ENCODE data around the gene EPDR1.

DNA sequence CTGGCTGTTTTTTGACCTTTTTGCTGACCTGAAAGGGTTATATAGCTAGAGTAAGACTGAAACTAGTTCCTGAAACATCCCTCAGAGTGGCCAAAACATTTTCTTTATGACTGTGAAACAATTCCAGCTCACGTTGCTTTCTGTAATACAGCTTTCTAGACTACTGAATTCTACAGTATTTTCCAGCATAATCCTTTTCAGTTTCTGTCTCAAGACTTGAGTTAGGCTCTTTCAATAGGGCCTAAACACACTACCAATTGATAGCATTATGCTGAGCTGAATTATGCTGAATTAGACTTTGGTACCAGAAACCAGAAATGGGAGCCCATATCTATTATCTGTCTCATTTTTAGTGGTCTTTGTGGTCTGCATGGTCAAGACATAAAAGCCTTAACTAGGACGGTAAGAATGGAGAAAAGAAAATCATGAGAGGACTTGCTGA is 72.6 kb downstream of the EPDR1 start:
- TF ChIP-seq CTCF (conservative IDR thresholded peaks at IDR 0.05; ENCODE audit: low read length): no peak
- TF ChIP-seq EZH2phosphoT487 (IDR thresholded peaks at IDR 0.05; ENCODE audit: borderline replicate concordance): no peak

Measured in Loucy (cell line).